Measurements from ENCODE around the gene COL27A1. TPM values are rescaled to one million over a fixed set of nuclear protein-coding genes. Genes with fewer than 3 reads are reported as not detected.
A peak's percentile ranks its signal among the peaks of the same experiment; 100 is the strongest.
"Not testable (repeated sequence)": the region's sequence is repeated elsewhere in the genome, so short reads cannot be mapped to it uniquely, and the experiment has no call there.

COL27A1 gene
- total and polyA plus RNA-seq, 9 of the 15 experiments (the other 6 are each of a cell fraction or from before 2014, with no cell fraction given): 0.07 TPM; not detected in 8

DNA sequence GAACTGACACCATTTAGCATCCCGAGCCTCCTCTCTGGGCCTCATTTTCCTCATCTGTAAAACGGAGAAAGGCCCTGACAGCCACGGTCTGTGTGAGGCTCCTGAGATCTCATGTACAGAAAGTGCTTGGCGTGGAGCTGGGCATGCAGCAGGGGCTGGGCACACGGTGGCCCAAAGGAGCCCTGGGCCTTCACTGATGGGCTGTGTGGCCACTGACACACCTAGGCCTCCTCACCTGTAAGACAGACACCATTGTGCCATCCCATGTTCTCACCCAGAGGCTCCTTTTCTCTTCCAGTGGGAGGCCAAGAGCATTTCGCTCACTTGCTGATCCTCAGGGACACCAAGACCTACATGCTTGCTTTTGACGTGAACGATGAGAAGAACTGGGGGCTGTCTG, 169.2 kb downstream of the COL27A1 start:
- H3K36me3 ChIP-seq (ENCODE audit: control insufficient read depth, insufficient read depth, low read length): no peaks in the 10 kb centered on the region
- H3K9me3 ChIP-seq (replicated peaks; ENCODE audit: control insufficient read depth, insufficient read depth, low read depth, low read length): no peaks in the 10 kb centered on the region
- H3K27ac ChIP-seq (ENCODE audit: extremely low read depth, low read depth, low read length): no peak overlapping the region
- CTCF ChIA-PET (ENCODE audit: low intra/inter-chr PET ratio): no interaction called here
- DNase-seq (ENCODE audit: extremely low read depth in 1 of 4, low spot score in 3 of 4) (peak in 1 of 4 experiments; percentile 24), ATAC-seq (no peak; the same call in 2 of the 3 replicates), FAIRE-seq (no peak)
- TF ChIP-seq MXI1 (IDR thresholded peaks at IDR 0.05; ENCODE audit: low read depth, low read length) (no peak), PHF8 (IDR thresholded peaks at IDR 0.05; ENCODE audit: borderline replicate concordance, low read length) (0 out of 2 replicates have a peak, but pooled peaks have one; percentile 14), IRF2 (CRISPR knock-in tag; IDR thresholded peaks at IDR 0.05) (0 out of 2 replicates have a peak, but pooled peaks have one; percentile 51), PHB (CRISPR knock-in tag; IDR thresholded peaks at IDR 0.05) (no peak)
- TF ChIP-seq, protein P1, sequence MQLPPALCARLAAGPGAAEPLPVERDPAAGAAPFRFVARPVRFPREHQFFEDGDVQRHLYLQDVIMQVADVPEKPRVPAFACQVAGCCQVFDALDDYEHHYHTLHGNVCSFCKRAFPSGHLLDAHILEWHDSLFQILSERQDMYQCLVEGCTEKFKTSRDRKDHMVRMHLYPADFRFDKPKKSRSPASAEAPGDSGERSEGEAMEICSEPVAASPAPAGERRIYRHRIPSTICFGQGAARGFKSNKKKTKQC (CRISPR knock-in tag; IDR thresholded peaks at IDR 0.05): no peak
- TF ChIP-seq, protein P2, sequence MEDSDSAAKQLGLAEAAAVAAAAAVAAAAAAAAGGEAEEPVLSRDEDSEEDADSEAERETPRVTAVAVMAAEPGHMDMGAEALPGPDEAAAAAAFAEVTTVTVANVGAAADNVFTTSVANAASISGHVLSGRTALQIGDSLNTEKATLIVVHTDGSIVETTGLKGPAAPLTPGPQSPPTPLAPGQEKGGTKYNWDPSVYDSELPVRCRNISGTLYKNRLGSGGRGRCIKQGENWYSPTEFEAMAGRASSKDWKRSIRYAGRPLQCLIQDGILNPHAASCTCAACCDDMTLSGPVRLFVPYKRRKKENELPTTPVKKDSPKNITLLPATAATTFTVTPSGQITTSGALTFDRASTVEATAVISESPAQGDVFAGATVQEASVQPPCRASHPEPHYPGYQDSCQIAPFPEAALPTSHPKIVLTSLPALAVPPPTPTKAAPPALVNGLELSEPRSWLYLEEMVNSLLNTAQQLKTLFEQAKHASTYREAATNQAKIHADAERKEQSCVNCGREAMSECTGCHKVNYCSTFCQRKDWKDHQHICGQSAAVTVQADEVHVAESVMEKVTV (CRISPR knock-in tag; IDR thresholded peaks at IDR 0.05): no peak
- H3K79me2 ChIP-seq (ENCODE audit: control insufficient read depth, insufficient read depth, low read length): no peaks in the 10 kb centered on the region
- H3K9me1 ChIP-seq (ENCODE audit: control insufficient read depth, insufficient read depth, low read length): no peaks in the 10 kb centered on the region
- H3K4me2 ChIP-seq (ENCODE audit: insufficient read depth, low read length): no peak overlapping the region
- H3K9ac ChIP-seq (ENCODE audit: insufficient read depth in 1 of 2, low read depth in 2 of 2, low read length in 2 of 2): no peak overlapping the region
- H2AFZ ChIP-seq (ENCODE audit: low read depth, low read length): no peak overlapping the region
- H3K4me1 ChIP-seq (replicated peaks in 1 of 2; ENCODE audit: control insufficient read depth in 2 of 2, insufficient read depth in 2 of 2, low read length in 2 of 2): no peaks in the 10 kb centered on the region
- H3K4me3 ChIP-seq: no peak overlapping the region
- H4K20me1 ChIP-seq (replicated peaks; ENCODE audit: control insufficient read depth, insufficient read depth, low read length): peaks cover 6% of the 10 kb centered on the region; the same call in 1 of the 2 replicates
- 2% methylated on average over 8 of the region's 8 CpGs for WGBS (ENCODE audit: insufficient coverage, low coverage, missing lambda C conversion rate)
- intact Hi-C loops (cut with micrococcal nuclease) (no loop called here), in situ Hi-C loops (cut with MboI) (no loop called here)
- POLR2A ChIA-PET: no interaction called here
- peaks cover 29 to 57% of the 10 kb centered on the region in 2 experiments; a peak in 4 of 5 replicates for H3K27me3 ChIP-seq (ENCODE audit: control insufficient read depth in 2 of 2, insufficient read depth in 2 of 2, low read length in 2 of 2)
- BruUV-seq (replicated peaks): no TSS peak

DNA sequence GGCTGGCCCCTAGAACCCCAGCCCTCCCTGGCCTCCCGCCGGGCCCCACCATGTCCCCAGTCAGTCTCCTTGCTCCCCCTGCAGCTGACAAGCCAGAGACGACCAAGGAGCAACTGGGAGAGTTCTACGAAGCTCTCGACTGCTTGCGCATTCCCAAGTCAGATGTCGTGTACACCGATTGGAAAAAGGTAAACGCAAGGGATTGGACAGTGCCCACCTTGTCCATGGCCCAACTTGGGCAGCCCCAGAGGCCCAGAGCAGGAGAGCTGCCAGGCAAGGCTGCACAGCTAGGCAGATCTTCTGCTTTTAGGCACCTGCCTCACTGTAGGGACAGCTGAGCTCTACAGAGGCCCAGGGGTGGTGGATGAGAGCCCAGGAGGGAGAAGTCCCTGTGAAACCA, 169.6 kb downstream of the COL27A1 start:
- POLR2A ChIA-PET: interaction anchor here (0.6 kb wide), 1 partner anchor 42 kb away, joined by 3 read pairs; no protein-coding TSS in a partner anchor
- FAIRE-seq; DNase-seq (ENCODE audit: extremely low read depth in 1 of 4, low spot score in 3 of 4); H3K4me1 ChIP-seq (replicated peaks in 1 of 2; ENCODE audit: control insufficient read depth in 2 of 2, insufficient read depth in 2 of 2, low read length in 2 of 2); H3K4me2 ChIP-seq (ENCODE audit: insufficient read depth, low read length); H2AFZ ChIP-seq (ENCODE audit: low read depth, low read length); in situ Hi-C loops (cut with MboI); BruUV-seq (replicated peaks); CTCF ChIA-PET (ENCODE audit: low intra/inter-chr PET ratio); H3K36me3 ChIP-seq (ENCODE audit: control insufficient read depth, insufficient read depth, low read length); H4K20me1 ChIP-seq (replicated peaks; ENCODE audit: control insufficient read depth, insufficient read depth, low read length); H3K9me3 ChIP-seq (replicated peaks; ENCODE audit: control insufficient read depth, insufficient read depth, low read depth, low read length); intact Hi-C loops (cut with micrococcal nuclease); H3K9me1 ChIP-seq (ENCODE audit: control insufficient read depth, insufficient read depth, low read length); H3K4me3 ChIP-seq; H3K79me2 ChIP-seq (ENCODE audit: control insufficient read depth, insufficient read depth, low read length); H3K27ac ChIP-seq (ENCODE audit: extremely low read depth, low read depth, low read length); H3K9ac ChIP-seq (ENCODE audit: insufficient read depth in 1 of 2, low read depth in 2 of 2, low read length in 2 of 2): not testable (repeated sequence)
- ATAC-seq: peak; percentile 45
- peaks cover 29 to 56% of the 10 kb centered on the region in 2 experiments; a peak in 4 of 5 replicates for H3K27me3 ChIP-seq (ENCODE audit: control insufficient read depth in 2 of 2, insufficient read depth in 2 of 2, low read length in 2 of 2)
- 1% methylated on average over 7 of the region's 9 CpGs for WGBS (ENCODE audit: insufficient coverage, low coverage, missing lambda C conversion rate)

DNA sequence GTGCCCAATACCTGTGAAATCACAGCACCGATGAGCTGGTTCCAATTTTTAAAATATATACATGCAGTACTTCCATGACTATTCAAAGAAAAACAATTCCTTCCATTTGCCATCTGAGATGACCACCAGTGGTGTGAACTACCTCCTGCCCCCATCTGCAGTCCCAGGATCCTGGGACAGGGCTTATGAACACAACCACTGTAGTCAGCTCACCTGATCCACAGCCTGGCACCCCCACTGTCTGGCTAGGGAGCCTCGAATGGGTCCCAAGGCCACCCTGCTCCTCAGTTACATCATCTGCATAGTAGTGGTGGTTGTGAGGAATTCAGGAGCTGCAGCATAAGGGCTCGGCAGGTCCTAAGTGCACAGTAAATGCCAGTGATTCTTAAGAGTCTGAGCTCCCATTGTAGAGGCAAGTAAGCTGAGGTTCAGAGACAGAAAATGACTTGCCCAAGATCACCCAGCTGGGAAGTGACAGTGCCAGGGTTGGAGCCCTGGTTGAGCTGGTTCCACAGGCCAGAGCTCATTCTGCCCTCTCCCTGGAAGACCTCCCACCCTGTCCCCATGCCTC, 170.4 kb downstream of the COL27A1 start:
- H3K36me3 ChIP-seq (ENCODE audit: control insufficient read depth, insufficient read depth, low read length); H3K4me3 ChIP-seq; H3K27ac ChIP-seq (ENCODE audit: extremely low read depth, low read depth, low read length); H3K4me1 ChIP-seq (replicated peaks in 1 of 2; ENCODE audit: control insufficient read depth in 2 of 2, insufficient read depth in 2 of 2, low read length in 2 of 2); H3K9me3 ChIP-seq (replicated peaks; ENCODE audit: control insufficient read depth, insufficient read depth, low read depth, low read length); BruUV-seq (replicated peaks); ATAC-seq; DNase-seq (ENCODE audit: extremely low read depth in 1 of 4, low spot score in 3 of 4); CTCF ChIA-PET (ENCODE audit: low intra/inter-chr PET ratio); H4K20me1 ChIP-seq (replicated peaks; ENCODE audit: control insufficient read depth, insufficient read depth, low read length); FAIRE-seq; H3K4me2 ChIP-seq (ENCODE audit: insufficient read depth, low read length); in situ Hi-C loops (cut with MboI); H2AFZ ChIP-seq (ENCODE audit: low read depth, low read length); H3K79me2 ChIP-seq (ENCODE audit: control insufficient read depth, insufficient read depth, low read length); intact Hi-C loops (cut with micrococcal nuclease); H3K9me1 ChIP-seq (ENCODE audit: control insufficient read depth, insufficient read depth, low read length); H3K9ac ChIP-seq (ENCODE audit: insufficient read depth in 1 of 2, low read depth in 2 of 2, low read length in 2 of 2): not testable (repeated sequence)
- POLR2A ChIA-PET: interaction anchor here (0.6 kb wide), 1 partner anchor 42 kb away, joined by 3 read pairs; no protein-coding TSS in a partner anchor
- WGBS (ENCODE audit: insufficient coverage, low coverage, missing lambda C conversion rate): under 1% methylated on average over 3 of the region's 3 CpGs
- H3K27me3 ChIP-seq (ENCODE audit: control insufficient read depth in 2 of 2, insufficient read depth in 2 of 2, low read length in 2 of 2): peaks cover 29 to 57% of the 10 kb centered on the region in 2 experiments; a peak in 4 of 5 replicates

All from K562 (cell line).